Gastroesophageal sphincter (tissue), 4 donors: ENCODE data around the gene FOXO6. TPM values are rescaled to one million over a fixed set of nuclear protein-coding genes. Genes with fewer than 3 reads are reported as not detected.

Source experiments
- ATAC-seq: fragments of 150-250 bp; one replicate; pipeline ENCODE4 v1.9.1; 2016; ENCODE audit warnings: mild to moderate bottlenecking, moderate library complexity
- H3K27ac ChIP-seq, 4 donors: fragments of 200-600 bp; sonication (generic) in 3 of 4; 1 replicate in 3 of 4; 2 replicates in 1 of 4; pipeline ENCODE4 v1.5.1; 2016 to 2019
- H3K27me3 ChIP-seq: fragments of 200-600 bp; sonication (generic); one replicate; pipeline ENCODE4 v1.5.1; 2019
- H3K36me3 ChIP-seq, 2 donors: fragments of 200-600 bp; sonication (generic); one replicate each; pipeline ENCODE4 v1.5.1; 2019; ENCODE audit warnings: control low read depth in 1 of 2
- H3K4me1 ChIP-seq, 3 donors: fragments of 200-600 bp; sonication (generic); 1 replicate in 2 of 3; 2 replicates in 1 of 3; pipeline ENCODE4 v1.5.1; 2016 to 2019; ENCODE audit warnings: control low read depth in 2 of 3
- H3K4me3 ChIP-seq, 2 donors: fragments of 200-600 bp; sonication (generic); one replicate each; pipeline ENCODE4 v1.5.1; 2019; ENCODE audit warnings: mild to moderate bottlenecking in 1 of 2, moderate library complexity in 1 of 2
- H3K9me3 ChIP-seq, 3 donors: fragments of 200-600 bp; sonication (generic); one replicate each; pipeline ENCODE4 v1.5.1; 2017 to 2019; ENCODE audit warnings: control low read depth in 2 of 3
- EP300 ChIP-seq: sonication (generic); formaldehyde crosslinking; IDR thresholded peaks from one replicate; pipeline ENCODE4 v1.6.1; 2017; ENCODE audit warnings: antibody characterized with exemption, mild to moderate bottlenecking
- POLR2A ChIP-seq, 2 donors: fragments of 450-650 bp; IDR thresholded peaks; one replicate each; pipeline ENCODE4 v1.6.1; 2017; ENCODE audit warnings: antibody characterized with exemption in 2 of 2, mild to moderate bottlenecking in 2 of 2, moderate library complexity in 1 of 2
- POLR2AphosphoS5 ChIP-seq: sonication (generic); formaldehyde crosslinking; IDR thresholded peaks from one replicate; pipeline ENCODE4 v1.6.1; 2017; ENCODE audit warnings: antibody characterized with exemption
- WGBS, 2 donors: methylation state at CpG; one replicate each; pipeline ENCODE4 v1.1.5; 2018; ENCODE audit warnings: low coverage in 1 of 2; 5-methylcytosine and 5-hydroxymethylcytosine counted together
- total RNA-seq, 4 donors: library from RNA; depleted of rRNA; stranded (reverse); fragments of >200 nt; gene quantifications; one replicate each; pipeline ENCODE4 v1.1.0, GENCODE V29; 2016
- TF ChIP-seq, protein P1 (sequence below), 4 experiments: fragments of 200-600 bp in 2 of 4; fragments of 450-650 bp in 2 of 4; sonication (generic) in 1 of 4; IDR thresholded peaks; one replicate each; pipeline ENCODE4 v1.5.1; 2017 to 2019; ENCODE audit warnings: antibody characterized with exemption in 4 of 4, mild to moderate bottlenecking in 2 of 4, moderate library complexity in 2 of 4

The FOXO6 gene
- total RNA-seq, 4 donors from 2014 or later, result 0.27 to 2.2 (median 1.9) TPM

GRCh38 chr1:41344708-41345159 lies 16.5 kb upstream of the FOXO6 start:
- no peak for ATAC-seq
- WGBS, 2 donors, result 66 to 89% methylated on average over 3 to 5 of the region's 5 CpGs
- Histone ChIP-seq H3K4me3 (no peak overlapping the region), H3K4me1 (peaks cover 0 to 24% (median 0%) of the 10 kb centered on the region in 3 donors), H3K9me3 (peaks cover 0 to under 1% (median 0%) of the 10 kb centered on the region in 3 donors), H3K27ac (no peak overlapping the region), H3K27me3 (no peaks in the 10 kb centered on the region), H3K36me3 (no peaks in the 10 kb centered on the region)
- TF ChIP-seq EP300, result no peak
- TF ChIP-seq, protein P1, sequence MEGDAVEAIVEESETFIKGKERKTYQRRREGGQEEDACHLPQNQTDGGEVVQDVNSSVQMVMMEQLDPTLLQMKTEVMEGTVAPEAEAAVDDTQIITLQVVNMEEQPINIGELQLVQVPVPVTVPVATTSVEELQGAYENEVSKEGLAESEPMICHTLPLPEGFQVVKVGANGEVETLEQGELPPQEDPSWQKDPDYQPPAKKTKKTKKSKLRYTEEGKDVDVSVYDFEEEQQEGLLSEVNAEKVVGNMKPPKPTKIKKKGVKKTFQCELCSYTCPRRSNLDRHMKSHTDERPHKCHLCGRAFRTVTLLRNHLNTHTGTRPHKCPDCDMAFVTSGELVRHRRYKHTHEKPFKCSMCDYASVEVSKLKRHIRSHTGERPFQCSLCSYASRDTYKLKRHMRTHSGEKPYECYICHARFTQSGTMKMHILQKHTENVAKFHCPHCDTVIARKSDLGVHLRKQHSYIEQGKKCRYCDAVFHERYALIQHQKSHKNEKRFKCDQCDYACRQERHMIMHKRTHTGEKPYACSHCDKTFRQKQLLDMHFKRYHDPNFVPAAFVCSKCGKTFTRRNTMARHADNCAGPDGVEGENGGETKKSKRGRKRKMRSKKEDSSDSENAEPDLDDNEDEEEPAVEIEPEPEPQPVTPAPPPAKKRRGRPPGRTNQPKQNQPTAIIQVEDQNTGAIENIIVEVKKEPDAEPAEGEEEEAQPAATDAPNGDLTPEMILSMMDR (IDR thresholded peaks at IDR 0.05), result no peak
- no peak for TF ChIP-seq POLR2A (IDR thresholded peaks at IDR 0.05)
- no peak for TF ChIP-seq POLR2AphosphoS5

GRCh38 chr1:41345434-41346075 lies 15.7 kb upstream of the FOXO6 start:
- Histone ChIP-seq H3K4me3 (no peak overlapping the region), H3K27me3 (no peaks in the 10 kb centered on the region), H3K4me1 (peaks cover 0 to 19% (median 0%) of the 10 kb centered on the region in 3 donors), H3K9me3 (no peaks in the 10 kb centered on the region), H3K36me3 (no peaks in the 10 kb centered on the region), H3K27ac (no peak overlapping the region)
- TF ChIP-seq EP300, result no peak
- TF ChIP-seq POLR2AphosphoS5, result no peak
- TF ChIP-seq POLR2A (IDR thresholded peaks at IDR 0.05), result no peak
- TF ChIP-seq, protein P1 (IDR thresholded peaks at IDR 0.05), result no peak
- ATAC-seq, result no peak
- WGBS, 2 donors, result 79 to 92% methylated on average over 3 of the region's 4 CpGs

GRCh38 chr1:41347276-41347675 lies 14.0 kb upstream of the FOXO6 start:
- ATAC-seq, result no peak

GRCh38 chr1:41348394-41348793 lies 12.8 kb upstream of the FOXO6 start:
- TF ChIP-seq, protein P1 (IDR thresholded peaks at IDR 0.05), result no peak
- TF ChIP-seq POLR2A (IDR thresholded peaks at IDR 0.05), result no peak
- no peak for TF ChIP-seq POLR2AphosphoS5
- TF ChIP-seq EP300, result no peak
- Histone ChIP-seq H3K4me1 (no peaks in the 10 kb centered on the region), H3K36me3 (no peaks in the 10 kb centered on the region), H3K4me3 (no peak overlapping the region), H3K27me3 (no peaks in the 10 kb centered on the region), H3K9me3 (no peaks in the 10 kb centered on the region), H3K27ac (no peak overlapping the region)
- ATAC-seq, result no peak
- WGBS, 2 donors, result 48 to 91% methylated on average over 3 to 4 of the region's 4 CpGs

More at GRCh38 chr1:41347276-41347675, 14.0 kb upstream of the FOXO6 start:
- no peak overlapping the region for H3K27ac ChIP-seq
- peaks cover 0 to 2% (median 0%) of the 10 kb centered on the region in 3 donors for H3K4me1 ChIP-seq
- TF ChIP-seq, protein P1 (IDR thresholded peaks at IDR 0.05), result no peak
- TF ChIP-seq EP300 (no peak), POLR2AphosphoS5 (no peak), POLR2A (IDR thresholded peaks at IDR 0.05) (no peak)
- H3K4me3 ChIP-seq, result no peak overlapping the region
- no peaks in the 10 kb centered on the region for H3K36me3 ChIP-seq
- 95 to 100% methylated on average over 1 to 2 of the region's 2 CpGs for WGBS, 2 donors
- no peaks in the 10 kb centered on the region for H3K27me3 ChIP-seq
- H3K9me3 ChIP-seq, result no peaks in the 10 kb centered on the region
